ENCODE data around the gene FGD2.

FGD2 gene

DNA sequence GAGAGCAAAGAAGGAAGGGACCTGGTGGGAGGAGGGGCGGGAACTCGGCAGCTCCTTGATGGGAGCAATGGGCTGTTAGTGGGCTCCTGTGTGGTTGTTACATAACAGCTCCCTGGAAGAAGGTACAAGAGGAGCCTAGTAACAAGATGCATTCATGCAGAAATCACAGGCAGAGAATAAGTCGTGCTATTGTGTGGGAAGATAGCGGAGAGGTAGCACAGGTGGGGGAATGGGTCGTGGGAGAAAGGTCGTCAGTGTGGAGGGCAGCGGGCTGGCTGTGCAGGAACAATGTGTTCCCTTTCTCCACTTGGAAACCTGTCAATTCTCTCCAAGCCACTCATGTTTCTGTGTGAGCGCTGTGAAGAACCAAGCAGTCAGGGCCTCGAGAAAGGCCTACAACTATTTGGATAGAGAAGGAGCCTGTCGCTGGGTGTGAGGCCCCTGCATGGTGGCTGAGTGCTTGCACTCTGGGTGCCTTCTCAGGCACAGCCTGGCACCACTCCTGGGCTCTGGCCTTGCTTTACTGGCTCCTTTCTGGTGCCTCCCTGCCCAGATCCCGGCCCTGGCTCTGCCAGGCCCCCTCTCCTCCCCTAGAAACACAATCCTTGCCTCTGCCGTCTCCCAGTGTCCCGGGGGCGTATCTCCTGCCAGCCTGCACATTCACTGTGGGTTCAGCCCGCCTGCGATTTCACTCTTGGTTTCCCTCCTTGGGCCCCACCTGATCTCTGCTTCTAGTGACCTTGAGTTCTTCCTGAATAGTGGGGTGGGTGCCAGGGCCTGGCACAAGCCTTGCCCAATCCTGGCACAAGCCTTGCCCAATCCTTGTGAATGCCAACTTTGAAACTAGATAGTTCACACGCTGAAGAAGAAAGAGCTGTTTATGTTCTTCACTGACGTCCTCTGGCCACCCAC, 7.4 kb upstream of the FGD2 start:
- Histone ChIP-seq H3K9me2 (replicated peaks; ENCODE audit: insufficient read depth, low read length) (no peaks in the 10 kb centered on the region), H3K79me2 (ENCODE audit: insufficient read depth, low read length) (no peaks in the 10 kb centered on the region), H3K27ac (ENCODE audit: low read depth, low read length) (no peak overlapping the region), H3K9me3 (ENCODE audit: insufficient read depth, low read length) (no peaks in the 10 kb centered on the region), H2AFZ (ENCODE audit: low read depth, low read length, severe bottlenecking) (no peak overlapping the region), H3K4me3 (ENCODE audit: insufficient read depth, low read length, poor library complexity, severe bottlenecking) (no peak overlapping the region), H3K9ac (ENCODE audit: low read length) (no peak overlapping the region), H3F3A (ENCODE audit: insufficient read depth) (no peaks in the 10 kb centered on the region), H4K20me1 (ENCODE audit: low read depth, low read length) (no peaks in the 10 kb centered on the region), H3K36me3 (ENCODE audit: low read length) (no peaks in the 10 kb centered on the region), H3K27me3 (ENCODE audit: low read length) (no peaks in the 10 kb centered on the region), H3K4me2 (ENCODE audit: low read depth, low read length, poor library complexity, severe bottlenecking) (no peak overlapping the region)
- no peak for TF ChIP-seq EZH2phosphoT487 (conservative IDR thresholded peaks at IDR 0.05; ENCODE audit: low read length)
- TF ChIP-seq, protein P1, sequence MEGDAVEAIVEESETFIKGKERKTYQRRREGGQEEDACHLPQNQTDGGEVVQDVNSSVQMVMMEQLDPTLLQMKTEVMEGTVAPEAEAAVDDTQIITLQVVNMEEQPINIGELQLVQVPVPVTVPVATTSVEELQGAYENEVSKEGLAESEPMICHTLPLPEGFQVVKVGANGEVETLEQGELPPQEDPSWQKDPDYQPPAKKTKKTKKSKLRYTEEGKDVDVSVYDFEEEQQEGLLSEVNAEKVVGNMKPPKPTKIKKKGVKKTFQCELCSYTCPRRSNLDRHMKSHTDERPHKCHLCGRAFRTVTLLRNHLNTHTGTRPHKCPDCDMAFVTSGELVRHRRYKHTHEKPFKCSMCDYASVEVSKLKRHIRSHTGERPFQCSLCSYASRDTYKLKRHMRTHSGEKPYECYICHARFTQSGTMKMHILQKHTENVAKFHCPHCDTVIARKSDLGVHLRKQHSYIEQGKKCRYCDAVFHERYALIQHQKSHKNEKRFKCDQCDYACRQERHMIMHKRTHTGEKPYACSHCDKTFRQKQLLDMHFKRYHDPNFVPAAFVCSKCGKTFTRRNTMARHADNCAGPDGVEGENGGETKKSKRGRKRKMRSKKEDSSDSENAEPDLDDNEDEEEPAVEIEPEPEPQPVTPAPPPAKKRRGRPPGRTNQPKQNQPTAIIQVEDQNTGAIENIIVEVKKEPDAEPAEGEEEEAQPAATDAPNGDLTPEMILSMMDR (IDR thresholded peaks at IDR 0.05; ENCODE audit: insufficient read depth, low read length, poor library complexity, severe bottlenecking): no peak

GRCh38 chr6:36998723-36999038, 6.8 kb upstream of the FGD2 start:
- H4K20me1 ChIP-seq (ENCODE audit: low read depth, low read length): no peaks in the 10 kb centered on the region
- H3K27ac ChIP-seq (ENCODE audit: low read depth, low read length): no peak overlapping the region
- no peaks in the 10 kb centered on the region for H3K79me2 ChIP-seq (ENCODE audit: insufficient read depth, low read length)
- H3K9me2 ChIP-seq (replicated peaks; ENCODE audit: insufficient read depth, low read length): no peaks in the 10 kb centered on the region
- H2AFZ ChIP-seq (ENCODE audit: low read depth, low read length, severe bottlenecking): no peak overlapping the region
- peaks cover under 1% of the 10 kb centered on the region; the same call in 1 of the 2 replicates for H3F3A ChIP-seq (ENCODE audit: insufficient read depth)
- H3K27me3 ChIP-seq (ENCODE audit: low read length): no peaks in the 10 kb centered on the region
- H3K4me3 ChIP-seq (ENCODE audit: insufficient read depth, low read length, poor library complexity, severe bottlenecking): no peak overlapping the region
- H3K9me3 ChIP-seq (ENCODE audit: insufficient read depth, low read length): no peaks in the 10 kb centered on the region
- no peaks in the 10 kb centered on the region for H3K36me3 ChIP-seq (ENCODE audit: low read length)
- TF ChIP-seq, protein P1 (IDR thresholded peaks at IDR 0.05; ENCODE audit: insufficient read depth, low read length, poor library complexity, severe bottlenecking): no peak
- no peak for TF ChIP-seq EZH2phosphoT487 (conservative IDR thresholded peaks at IDR 0.05; ENCODE audit: low read length)
- no peak overlapping the region for H3K9ac ChIP-seq (ENCODE audit: low read length)
- no peak overlapping the region for H3K4me2 ChIP-seq (ENCODE audit: low read depth, low read length, poor library complexity, severe bottlenecking)

GRCh38 chr6:36999061-36999750, 6.2 kb upstream of the FGD2 start:
- no peaks in the 10 kb centered on the region for H3K9me3 ChIP-seq (ENCODE audit: insufficient read depth, low read length)
- no peaks in the 10 kb centered on the region for H3K27me3 ChIP-seq (ENCODE audit: low read length)
- H4K20me1 ChIP-seq (ENCODE audit: low read depth, low read length): no peaks in the 10 kb centered on the region
- H3K27ac ChIP-seq (ENCODE audit: low read depth, low read length): no peak overlapping the region
- no peaks in the 10 kb centered on the region for H3K79me2 ChIP-seq (ENCODE audit: insufficient read depth, low read length)
- no peak overlapping the region for H3K4me2 ChIP-seq (ENCODE audit: low read depth, low read length, poor library complexity, severe bottlenecking)
- H3K9ac ChIP-seq (ENCODE audit: low read length): no peak overlapping the region
- H3K36me3 ChIP-seq (ENCODE audit: low read length): no peaks in the 10 kb centered on the region
- no peak overlapping the region for H2AFZ ChIP-seq (ENCODE audit: low read depth, low read length, severe bottlenecking)
- TF ChIP-seq EZH2phosphoT487 (conservative IDR thresholded peaks at IDR 0.05; ENCODE audit: low read length): no peak
- TF ChIP-seq, protein P1 (IDR thresholded peaks at IDR 0.05; ENCODE audit: insufficient read depth, low read length, poor library complexity, severe bottlenecking): no peak
- no peak overlapping the region for H3K4me3 ChIP-seq (ENCODE audit: insufficient read depth, low read length, poor library complexity, severe bottlenecking)
- H3K9me2 ChIP-seq (replicated peaks; ENCODE audit: insufficient read depth, low read length): no peaks in the 10 kb centered on the region
- H3F3A ChIP-seq (ENCODE audit: insufficient read depth): peaks cover 4% of the 10 kb centered on the region; the same call in 1 of the 2 replicates
